SK-N-MC (cell line): ENCODE results near the gene IQGAP3.

ENCODE experiments used
- EZH2 ChIP-seq: fragments of 200-600 bp; sonication (generic); IDR thresholded peaks from one replicate; pipeline ENCODE4 v1.6.1; 2017; ENCODE audit warnings: antibody characterized with exemption
- POLR2AphosphoS5 ChIP-seq: IDR thresholded peaks from 2 replicates; pipeline ENCODE4 v1.6.1; 2012; ENCODE audit warnings: mild to moderate bottlenecking, low read depth, low read length, borderline replicate concordance

GRCh38 chr1:156522443-156522970 is 49.9 kb downstream of the IQGAP3 start:
- TF ChIP-seq EZH2 (no peak), POLR2AphosphoS5 (no peak)
